Measurements from ENCODE around the gene CDCP2. TPM values are rescaled to one million over a fixed set of nuclear protein-coding genes. Genes with fewer than 3 reads are reported as not detected.

The CDCP2 gene
- total and polyA plus RNA-seq, 10 donors = 0.23 to 1.6 (median 0.85) TPM; not detected in 3

DNA sequence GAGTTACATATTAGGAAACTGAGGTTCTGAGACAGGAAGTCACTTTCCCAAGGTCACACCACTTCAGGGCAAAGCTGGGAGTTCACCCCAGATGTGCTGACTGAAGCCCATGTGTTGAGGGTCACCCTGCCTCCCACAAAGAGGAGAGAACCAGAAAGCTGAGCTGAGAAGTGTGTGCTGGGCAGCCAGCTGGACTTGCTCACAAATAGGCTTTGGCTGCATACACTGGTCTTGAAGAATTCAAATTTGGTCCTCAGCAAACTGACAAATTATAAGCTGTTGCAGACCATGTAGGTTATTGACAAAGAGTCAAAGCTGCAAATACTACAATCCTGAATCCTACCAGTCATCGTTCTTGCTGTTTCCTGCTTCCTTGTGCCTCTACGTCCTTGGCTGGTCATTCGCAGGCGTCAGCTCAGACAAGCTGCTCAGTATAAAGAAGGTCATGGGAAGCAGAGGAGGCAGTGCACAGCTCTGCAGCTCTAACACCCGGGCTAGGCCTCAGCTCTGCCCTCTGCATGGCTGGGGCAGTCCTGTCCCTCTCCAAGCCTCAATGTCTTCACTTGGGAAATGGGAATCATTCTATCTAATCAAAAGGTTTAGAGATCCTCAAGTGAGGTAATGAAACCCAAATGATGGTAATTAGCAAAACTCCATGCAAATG, 40.0 kb downstream of the CDCP2 start:
- H3K4me1 ChIP-seq = peaks cover 0 to 20% (median 12%) of the 10 kb centered on the region in 6 donors
- no peaks in the 10 kb centered on the region for H3K36me3 ChIP-seq
- WGBS, 5 donors = 54 to 72% (median 68%) methylated on average over 5 of the region's 5 CpGs

DNA sequence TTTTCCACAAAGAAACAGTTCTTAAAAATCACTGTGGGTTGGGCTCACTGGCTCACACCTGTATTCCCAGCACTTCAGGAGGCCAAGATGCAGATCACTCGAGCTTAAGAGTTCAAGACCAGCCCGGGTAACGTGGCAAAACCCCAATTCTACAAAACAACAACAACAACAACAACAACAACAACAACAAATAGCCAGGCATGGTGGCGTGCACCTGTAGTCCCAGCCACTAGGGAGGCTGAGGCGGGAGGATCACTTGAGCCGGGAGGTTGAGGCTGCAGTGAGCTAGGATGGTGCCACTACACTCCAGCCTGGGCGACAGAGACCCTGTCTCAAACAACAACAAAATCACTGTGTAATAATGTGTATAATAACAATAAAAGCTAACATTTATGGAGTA, 40.8 kb downstream of the CDCP2 start:
- H3K9me3 ChIP-seq = no peaks in the 10 kb centered on the region
- H3K4me3 ChIP-seq = no peak overlapping the region
- intact Hi-C loops (cut with DNase I; ENCODE audit: low total_unique reads) = no loop called here
- TF ChIP-seq POLR2AphosphoS5 (IDR thresholded peaks at IDR 0.05) (no peak), POLR2A (IDR thresholded peaks at IDR 0.05) (no peak)
- TF ChIP-seq, protein P1, sequence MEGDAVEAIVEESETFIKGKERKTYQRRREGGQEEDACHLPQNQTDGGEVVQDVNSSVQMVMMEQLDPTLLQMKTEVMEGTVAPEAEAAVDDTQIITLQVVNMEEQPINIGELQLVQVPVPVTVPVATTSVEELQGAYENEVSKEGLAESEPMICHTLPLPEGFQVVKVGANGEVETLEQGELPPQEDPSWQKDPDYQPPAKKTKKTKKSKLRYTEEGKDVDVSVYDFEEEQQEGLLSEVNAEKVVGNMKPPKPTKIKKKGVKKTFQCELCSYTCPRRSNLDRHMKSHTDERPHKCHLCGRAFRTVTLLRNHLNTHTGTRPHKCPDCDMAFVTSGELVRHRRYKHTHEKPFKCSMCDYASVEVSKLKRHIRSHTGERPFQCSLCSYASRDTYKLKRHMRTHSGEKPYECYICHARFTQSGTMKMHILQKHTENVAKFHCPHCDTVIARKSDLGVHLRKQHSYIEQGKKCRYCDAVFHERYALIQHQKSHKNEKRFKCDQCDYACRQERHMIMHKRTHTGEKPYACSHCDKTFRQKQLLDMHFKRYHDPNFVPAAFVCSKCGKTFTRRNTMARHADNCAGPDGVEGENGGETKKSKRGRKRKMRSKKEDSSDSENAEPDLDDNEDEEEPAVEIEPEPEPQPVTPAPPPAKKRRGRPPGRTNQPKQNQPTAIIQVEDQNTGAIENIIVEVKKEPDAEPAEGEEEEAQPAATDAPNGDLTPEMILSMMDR (IDR thresholded peaks at IDR 0.05 in 8 of 11, conservative IDR thresholded peaks at IDR 0.05 in 3 of 11) = no peak
- no peaks in the 10 kb centered on the region for H3K27me3 ChIP-seq (replicated peaks in 1 of 7)
- WGBS, 5 donors = 91 to 95% (median 92%) methylated on average over 7 of the region's 7 CpGs
- H3K27ac ChIP-seq = peak overlapping the region in 5 of 8 donors; percentile 41 to 72 (median 62)
- peaks cover 0 to 20% (median 12%) of the 10 kb centered on the region in 6 donors for H3K4me1 ChIP-seq
- no peaks in the 10 kb centered on the region for H3K36me3 ChIP-seq
- DNase-seq = peak; percentile 33

More for the DNA sequence above, 40.0 kb downstream of the CDCP2 start:
- H3K27me3 ChIP-seq (replicated peaks in 1 of 7) = no peaks in the 10 kb centered on the region
- intact Hi-C loops (cut with DNase I; ENCODE audit: low total_unique reads) = no loop called here
- no peak for DNase-seq
- no peaks in the 10 kb centered on the region for H3K9me3 ChIP-seq
- H3K27ac ChIP-seq = peak overlapping the region in 7 of 8 donors; percentile 16 to 72 (median 53)
- no peak overlapping the region for H3K4me3 ChIP-seq
- TF ChIP-seq POLR2AphosphoS5 (IDR thresholded peaks at IDR 0.05) = peak in 2 of 3 donors; percentile 71 to 79
- TF ChIP-seq, protein P1 (IDR thresholded peaks at IDR 0.05 in 8 of 11, conservative IDR thresholded peaks at IDR 0.05 in 3 of 11) = no peak

DNA sequence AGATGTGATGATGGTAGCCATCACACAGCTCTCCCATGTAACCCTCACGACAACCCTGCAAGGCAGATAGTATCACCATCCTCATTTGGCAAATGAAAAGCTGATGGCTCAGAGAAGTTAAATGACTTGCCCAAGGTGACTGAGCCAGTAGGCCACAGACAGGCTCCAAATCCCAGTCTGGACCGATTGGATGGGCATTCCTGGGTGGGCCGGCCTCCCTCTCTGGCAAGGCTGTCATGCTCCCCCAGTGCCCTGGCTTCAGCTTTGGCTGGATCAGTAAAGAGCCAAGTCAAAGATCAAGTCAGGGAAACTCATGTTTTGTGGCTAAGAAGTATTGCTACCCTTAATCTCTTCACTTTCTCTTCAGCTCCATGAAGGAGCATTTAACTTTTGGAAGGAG, 41.2 kb downstream of the CDCP2 start:
- peaks cover 0 to 20% (median 12%) of the 10 kb centered on the region in 6 donors for H3K4me1 ChIP-seq
- H3K9me3 ChIP-seq = no peaks in the 10 kb centered on the region
- 70 to 94% (median 89%) methylated on average over 2 to 3 of the region's 3 CpGs for whole genome bisulfite sequencing, 5 donors
- TF ChIP-seq POLR2AphosphoS5 (IDR thresholded peaks at IDR 0.05) (no peak), POLR2A (IDR thresholded peaks at IDR 0.05) (no peak)
- TF ChIP-seq, protein P1 (IDR thresholded peaks at IDR 0.05 in 8 of 11, conservative IDR thresholded peaks at IDR 0.05 in 3 of 11) = no peak
- no peaks in the 10 kb centered on the region for H3K27me3 ChIP-seq (replicated peaks in 1 of 7)
- DNase-seq = no peak
- intact Hi-C loops (cut with DNase I; ENCODE audit: low total_unique reads) = no loop called here
- H3K36me3 ChIP-seq = no peaks in the 10 kb centered on the region
- no peak overlapping the region for H3K4me3 ChIP-seq
- peak overlapping the region in 2 of 8 donors; percentile 53 to 72 for H3K27ac ChIP-seq

GRCh38 chr1:54110996-54111395, 41.8 kb downstream of the CDCP2 start:
- Histone ChIP-seq H3K4me3 (no peak overlapping the region), H3K27me3 (replicated peaks in 1 of 7) (no peaks in the 10 kb centered on the region), H3K4me1 (peaks cover 0 to 20% (median 12%) of the 10 kb centered on the region in 6 donors), H3K27ac (no peak overlapping the region), H3K9me3 (no peaks in the 10 kb centered on the region), H3K36me3 (no peaks in the 10 kb centered on the region)
- TF ChIP-seq POLR2A (IDR thresholded peaks at IDR 0.05) (no peak), POLR2AphosphoS5 (IDR thresholded peaks at IDR 0.05) (no peak)
- TF ChIP-seq, protein P1 (IDR thresholded peaks at IDR 0.05 in 8 of 11, conservative IDR thresholded peaks at IDR 0.05 in 3 of 11) = no peak
- intact Hi-C loops (cut with DNase I; ENCODE audit: low total_unique reads) = no loop called here
- 88 to 98% (median 97%) methylated on average over 10 of the region's 10 CpGs for WGBS, 5 donors
- no peak for DNase-seq

All from spleen (tissue), 11 donors.